Measurements from ENCODE around the gene USP3.
"Not testable (repeated sequence)": the region's sequence is repeated elsewhere in the genome, so short reads cannot be mapped to it uniquely, and the experiment has no call there.

Gene USP3

DNA sequence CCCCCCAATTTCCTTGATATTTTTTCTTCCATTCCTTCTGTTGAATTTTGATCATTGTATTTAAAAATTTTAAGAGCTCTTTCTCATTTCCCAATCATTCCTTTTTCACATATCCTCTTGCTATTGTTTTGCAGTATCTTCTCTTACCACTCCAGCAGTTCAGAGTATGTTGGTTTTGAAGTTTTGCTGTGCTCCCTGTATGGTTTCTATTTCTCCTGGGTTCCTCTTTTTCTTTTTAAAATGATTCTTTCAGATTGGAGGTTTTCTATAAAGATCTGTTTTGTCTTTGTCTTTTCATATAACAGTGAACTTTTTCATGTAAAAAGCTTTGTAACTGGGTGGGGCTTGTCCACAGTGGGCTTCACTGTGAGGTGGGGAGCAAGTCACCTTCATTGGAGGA is 12.8 kb downstream of the USP3 start:
- no peak for DNase-seq

DNA sequence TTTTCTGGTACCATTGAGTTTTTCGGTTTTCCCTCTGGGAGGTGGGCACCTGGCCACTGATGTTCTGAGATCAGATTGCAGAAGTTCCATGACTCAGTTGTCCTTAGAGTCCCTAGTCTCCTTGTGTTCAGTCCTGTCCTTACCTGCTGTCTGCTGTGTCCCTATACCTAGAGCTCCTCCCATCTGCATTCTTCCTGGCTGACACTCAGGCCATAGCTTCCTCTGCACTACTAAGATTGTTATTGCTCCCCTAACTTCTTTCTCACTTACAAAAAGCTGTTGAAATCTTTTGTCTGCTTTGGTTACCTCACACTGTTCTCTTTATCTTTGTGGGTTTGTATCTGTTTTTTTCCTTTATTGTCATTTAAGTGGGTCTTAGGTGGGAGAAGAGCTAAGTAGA is 13.2 kb downstream of the USP3 start:
- no peak for DNase-seq

DNA sequence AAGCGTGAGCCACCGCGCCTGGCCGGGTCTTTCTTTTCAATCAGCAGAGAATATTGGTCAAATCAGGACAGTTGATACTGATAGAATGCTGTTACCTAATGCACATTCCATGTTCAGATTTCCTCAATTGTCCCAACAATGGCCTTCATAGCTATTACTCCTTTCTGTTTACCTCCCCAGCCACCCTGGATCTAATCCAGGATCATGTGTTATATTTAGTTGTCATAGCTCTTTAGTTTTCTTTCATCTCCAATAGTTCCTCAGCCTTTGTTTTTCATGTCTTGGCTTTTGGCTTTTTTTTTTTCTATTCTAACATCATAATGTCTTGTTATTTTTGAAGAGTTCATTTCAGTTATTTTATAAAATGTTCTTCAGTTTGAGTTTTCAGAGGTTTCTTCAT is 14.6 kb downstream of the USP3 start:
- DNase-seq, result no peak

DNA sequence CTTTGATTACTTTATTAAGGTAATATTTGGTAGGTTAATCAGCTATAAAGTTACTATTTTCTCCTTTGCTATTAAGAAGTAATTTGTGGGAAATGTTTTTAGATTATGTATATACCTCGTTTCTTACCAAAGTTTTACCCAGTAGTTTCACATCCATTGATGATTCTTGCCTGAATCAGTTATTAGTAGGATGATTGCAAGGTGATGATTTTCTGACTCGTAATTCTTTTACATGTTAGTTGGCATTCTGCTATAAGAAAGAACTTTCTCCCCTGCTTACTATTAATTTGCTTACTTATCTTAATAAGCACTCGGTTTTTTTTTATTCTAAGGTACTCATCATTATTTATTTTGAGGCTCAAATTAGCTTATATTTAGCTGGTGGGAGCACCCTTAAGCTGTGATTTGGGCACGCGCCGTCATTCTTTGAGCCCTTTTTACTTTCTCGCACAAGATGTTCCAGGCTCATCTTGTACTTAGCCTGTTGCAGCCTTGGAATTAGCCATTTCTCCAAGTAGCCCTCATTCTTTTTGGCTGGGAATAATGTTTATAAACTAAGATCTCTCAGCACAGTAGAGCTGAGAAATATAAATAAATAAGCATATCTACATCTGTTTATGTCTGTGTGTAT is 15.3 kb downstream of the USP3 start:
- DNase-seq, result no peak

DNA sequence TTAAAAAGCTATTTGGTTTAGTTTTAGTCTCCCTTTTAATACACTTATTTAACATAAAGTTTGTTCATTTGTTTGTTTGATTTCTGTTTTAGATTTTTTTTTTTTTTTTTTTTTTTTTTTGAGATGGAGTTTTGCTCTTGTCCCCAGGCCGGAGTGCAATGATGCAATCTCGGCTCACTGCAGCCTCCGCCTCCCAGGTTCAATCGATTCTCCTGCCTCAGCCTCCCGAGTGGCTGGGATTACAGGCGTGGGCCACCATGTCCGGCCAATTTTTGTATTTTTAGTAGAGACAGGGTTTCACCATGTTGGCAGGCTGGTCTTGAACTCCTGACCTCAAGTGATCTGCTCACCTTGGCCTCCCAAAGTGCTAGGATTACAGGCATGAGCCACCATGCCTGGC is 16.1 kb downstream of the USP3 start:
- DNase-seq, result not testable (repeated sequence)

DNA sequence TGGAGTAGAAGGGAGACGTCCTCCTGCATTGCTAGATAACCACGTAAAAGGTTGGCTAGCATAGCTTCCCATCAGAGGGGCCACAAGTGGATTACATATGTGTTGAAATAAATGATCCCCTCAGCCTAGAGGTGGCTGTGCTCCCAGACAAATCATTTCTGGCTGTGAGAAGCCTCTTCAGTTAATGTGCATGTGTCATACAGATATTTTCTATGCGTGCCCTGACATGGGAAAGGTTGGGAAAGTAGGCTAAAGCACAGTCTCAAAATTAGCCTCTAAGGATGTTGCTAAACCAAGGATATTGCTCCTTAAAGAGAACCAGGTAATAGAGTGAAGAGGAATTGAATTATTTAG is 17.8 kb downstream of the USP3 start:
- no peak for DNase-seq

DNA sequence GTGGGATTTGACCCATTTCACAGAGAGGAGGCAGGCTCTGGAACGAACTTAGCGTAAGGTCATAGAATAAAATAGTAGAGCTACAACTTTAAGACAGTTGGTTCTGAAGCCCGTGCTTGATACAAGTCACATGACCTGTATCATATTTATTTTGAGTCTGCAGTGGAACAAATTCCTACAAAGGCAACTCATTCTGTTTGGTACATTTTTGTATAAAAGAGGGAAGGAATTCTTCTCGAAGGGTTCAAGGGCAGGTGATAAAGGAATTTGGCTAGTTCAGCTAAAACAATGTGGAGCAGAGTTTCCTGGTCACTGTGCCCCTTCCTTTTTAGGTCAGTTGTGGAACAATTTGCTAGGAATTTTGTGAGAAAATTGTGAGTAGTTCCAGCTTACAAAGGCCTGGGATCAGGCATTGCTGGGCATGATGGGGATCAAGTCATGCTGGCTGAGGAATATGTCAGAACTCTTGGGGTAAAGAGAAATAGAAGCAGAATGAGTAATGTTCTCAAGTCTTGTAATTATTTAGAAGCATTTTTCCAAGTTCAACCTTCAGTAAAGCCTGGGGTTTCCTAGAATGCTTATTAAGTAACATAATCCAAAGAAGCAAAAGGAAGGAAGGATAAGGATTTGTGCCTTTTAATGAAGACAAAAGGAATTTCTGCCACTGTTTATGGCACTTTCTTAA is 19.1 kb downstream of the USP3 start:
- no peak for DNase-seq

DNA sequence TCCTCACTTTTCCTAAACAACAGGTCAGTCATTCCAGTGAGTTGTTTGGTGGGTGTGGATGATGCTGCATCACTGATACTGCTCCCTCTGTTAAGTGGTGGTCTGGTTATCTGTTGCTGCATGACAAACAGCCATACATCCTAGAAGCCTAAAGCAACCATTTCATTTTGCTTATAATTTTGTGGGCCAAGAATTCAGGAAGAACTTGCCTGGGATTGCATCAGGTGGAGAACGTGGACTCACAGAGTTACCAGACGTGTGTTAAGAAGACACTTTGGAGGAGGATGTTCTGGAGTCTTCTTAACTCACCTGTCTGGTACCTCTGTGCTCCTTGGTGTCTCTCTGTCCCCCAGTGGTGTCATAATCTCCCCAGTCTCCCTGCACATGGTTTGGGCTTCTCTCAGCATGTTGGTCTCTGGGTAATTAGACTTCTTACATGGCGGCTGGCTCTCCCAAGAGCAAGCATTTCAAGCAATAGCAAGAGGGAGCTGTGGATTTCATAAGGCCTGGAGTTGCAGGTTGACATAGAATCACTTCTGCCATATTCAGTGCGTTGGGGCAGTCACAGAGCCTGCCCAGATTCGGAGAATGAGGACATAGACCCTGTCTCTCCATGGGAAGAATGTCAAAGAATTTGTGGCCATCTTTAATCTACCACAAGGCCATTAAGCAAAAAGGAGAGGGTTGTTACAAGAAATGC is 20.1 kb downstream of the USP3 start:
- DNase-seq, result no peak

DNA sequence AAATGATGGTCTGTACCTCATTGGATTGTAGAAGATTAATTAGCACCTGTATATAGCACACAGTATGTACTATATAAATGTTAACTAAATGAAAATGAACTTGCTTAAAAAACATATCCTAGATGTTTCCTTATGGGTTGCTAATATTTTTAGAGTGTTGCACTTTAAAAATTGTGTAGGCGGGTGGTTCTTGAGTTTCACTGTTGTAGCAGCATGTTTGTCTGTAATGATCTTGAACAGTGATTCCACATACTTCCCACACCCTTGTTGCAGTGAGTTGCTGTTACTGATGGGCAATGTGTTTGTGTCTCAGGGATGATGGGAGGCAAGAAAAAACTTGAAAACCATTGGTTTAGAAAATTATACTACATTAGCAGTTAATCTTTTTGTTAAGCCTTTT is 22.0 kb downstream of the USP3 start:
- DNase-seq, result no peak

DNA sequence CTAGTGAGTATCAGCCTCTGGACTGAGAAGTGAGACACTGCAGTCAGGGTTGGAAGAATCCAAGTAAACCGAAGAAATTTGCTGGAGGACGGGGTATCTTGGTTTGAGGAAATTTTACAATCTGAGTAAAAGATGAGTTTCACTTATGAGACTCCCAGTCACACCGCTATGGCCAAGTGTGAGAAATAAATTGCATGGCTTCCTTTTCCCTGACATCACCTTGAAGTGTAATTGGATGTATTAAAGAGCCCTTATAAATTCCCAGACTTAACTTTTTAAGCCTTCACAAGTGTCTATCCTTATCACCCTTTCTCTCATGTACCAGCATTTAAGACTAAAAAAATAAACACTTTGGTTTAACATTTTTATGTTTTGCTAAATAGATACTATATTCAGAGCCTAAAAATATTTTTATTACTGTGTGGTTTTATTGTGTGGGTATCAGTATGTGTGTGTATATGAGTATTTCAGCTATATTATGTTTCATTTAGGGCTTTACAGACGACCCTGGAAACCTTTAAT is 23.8 kb downstream of the USP3 start:
- DNase-seq, result no peak

DNA sequence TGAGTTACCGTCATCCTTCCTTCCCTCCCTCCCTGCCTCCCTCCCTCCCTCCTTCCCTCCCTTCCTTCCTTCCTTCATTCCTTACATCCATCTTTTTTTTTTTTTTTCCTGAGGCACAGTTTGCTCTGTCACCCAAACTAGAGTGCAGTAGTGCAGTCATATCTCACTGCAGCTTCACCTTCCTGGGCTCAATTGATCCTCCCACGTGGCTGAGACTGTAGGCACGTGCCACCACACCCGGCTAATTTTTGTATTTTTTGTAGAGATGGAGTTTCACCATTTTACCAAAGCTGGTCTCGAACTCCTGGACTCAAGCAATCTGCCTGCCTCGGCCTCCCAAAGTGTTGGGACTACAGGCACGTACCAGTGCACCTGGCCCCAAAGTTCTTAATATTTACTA is 25.8 kb downstream of the USP3 start:
- no peak for DNase-seq

DNA sequence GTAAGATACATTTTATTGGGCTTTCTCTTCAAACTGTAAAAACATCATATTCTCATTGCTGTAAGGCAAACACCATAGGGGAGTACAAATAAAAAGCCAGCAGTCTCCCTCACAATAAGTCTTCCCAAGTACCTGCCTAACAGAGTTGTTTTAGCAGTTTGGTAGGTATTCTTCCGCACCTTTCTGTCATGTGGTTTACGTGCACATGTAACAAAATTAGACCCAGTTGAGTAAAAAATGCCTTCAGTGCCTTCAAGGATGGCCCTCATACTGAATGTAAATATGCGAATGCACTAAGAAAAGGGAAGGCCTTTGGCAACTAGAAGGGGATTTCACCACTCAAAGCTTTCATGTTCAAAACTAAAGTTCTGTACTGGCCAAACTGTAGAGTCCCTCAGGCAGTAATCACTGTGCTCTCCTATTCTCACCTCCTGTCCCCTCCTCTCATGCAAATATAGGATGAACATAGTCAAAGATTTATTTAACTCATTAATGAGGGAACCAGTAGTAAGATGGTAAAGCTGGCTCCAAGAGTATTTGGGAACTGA is 26.4 kb downstream of the USP3 start:
- DNase-seq, result no peak

DNA sequence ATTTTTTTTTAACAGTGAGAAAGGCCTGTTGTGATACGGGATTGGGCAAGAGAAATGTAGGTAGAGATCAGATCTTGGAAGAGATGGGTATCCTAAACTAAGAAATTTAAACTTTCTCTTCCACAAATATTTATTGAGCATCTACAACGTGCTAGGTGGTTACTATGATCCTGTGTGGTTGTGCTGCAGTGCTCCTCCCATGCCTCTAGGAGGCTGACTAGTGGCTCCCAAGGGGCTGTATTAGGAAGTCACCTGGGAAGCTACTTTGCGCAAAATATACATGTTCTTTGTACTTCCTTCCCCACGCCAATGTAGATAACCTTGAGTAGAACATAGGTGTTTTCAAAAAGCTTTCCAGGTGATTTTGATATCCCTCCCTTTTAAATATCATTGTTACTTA is 27.2 kb downstream of the USP3 start:
- DNase-seq, result no peak

DNA sequence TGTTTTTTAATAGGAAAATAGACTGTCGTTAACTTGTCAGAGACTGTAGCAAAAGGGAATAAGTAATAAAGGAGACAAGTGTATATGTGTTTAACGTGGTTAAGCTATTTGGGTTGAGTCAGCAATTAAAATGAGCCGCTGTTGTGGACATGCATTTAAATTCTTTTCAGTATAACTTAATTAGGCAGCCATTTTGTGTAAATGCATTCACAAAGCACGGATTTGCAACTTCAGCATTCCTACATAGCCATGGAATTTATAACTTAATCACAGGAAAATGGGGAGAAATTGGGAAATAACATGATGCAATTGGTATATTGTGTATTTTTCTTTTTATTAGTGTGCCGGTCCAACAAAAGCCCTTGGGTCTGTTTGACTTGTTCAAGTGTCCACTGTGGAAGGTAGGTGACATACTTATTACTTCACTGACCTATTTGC is 27.9 kb downstream of the USP3 start:
- DNase-seq, result no peak

DNA sequence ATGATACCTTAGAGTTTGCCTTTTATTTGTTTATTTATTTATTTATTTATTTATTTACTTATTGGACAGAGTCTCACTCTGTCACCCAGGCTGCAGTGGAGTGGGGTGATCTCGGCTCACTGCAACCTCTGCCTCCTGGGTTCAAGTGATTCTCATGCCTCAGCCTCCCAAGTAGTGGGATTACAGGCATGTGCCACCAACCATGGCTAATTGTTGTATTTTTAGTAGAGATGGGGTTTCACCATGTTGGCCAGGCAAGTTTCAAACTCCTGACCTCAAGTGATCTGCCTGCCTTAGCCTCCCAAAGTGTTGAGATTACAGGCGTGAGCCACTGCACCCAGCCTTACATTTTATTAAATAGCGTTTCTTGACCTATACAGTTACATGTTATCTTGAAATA is 30.5 kb downstream of the USP3 start:
- not testable (repeated sequence) for DNase-seq

DNA sequence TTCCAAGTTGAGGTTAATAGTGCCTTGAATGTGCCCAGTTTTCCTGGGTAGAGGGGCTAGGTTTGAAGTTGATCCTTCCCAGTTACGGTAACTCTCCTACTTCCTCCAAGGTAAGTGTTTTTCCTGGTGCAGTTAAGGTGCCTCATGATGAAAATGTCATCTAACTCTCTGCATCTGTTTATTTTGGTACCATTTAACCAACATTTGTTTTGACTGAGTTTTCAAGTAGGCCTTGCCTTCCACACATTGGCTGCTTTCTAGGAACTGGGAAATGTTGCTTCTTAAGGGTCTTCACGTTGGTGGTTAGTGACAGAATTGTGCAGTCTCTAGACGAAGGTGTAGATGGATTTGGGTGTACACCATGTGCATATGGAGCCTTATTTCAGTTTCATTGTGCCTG is 31.3 kb downstream of the USP3 start:
- no peak for DNase-seq

DNA sequence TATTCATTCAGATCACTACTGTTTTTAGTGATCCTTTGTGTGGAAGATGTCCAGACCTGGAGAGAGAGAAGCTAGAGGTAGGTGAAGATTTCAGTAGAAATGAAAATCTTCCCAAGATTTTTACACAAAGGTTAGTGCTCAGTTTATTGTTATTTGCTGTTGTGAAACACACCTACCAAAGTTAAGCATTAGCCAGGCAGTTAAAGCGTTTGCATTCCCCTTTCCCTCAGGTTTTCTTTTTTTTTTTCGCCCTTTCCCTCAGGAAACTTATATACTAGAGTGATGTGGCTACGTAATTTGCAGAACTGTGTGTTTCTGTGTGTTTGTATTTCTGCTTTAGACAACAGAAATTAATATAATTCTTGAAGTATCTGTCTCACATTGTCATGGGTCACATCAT is 34.5 kb downstream of the USP3 start:
- no peak for DNase-seq

DNA sequence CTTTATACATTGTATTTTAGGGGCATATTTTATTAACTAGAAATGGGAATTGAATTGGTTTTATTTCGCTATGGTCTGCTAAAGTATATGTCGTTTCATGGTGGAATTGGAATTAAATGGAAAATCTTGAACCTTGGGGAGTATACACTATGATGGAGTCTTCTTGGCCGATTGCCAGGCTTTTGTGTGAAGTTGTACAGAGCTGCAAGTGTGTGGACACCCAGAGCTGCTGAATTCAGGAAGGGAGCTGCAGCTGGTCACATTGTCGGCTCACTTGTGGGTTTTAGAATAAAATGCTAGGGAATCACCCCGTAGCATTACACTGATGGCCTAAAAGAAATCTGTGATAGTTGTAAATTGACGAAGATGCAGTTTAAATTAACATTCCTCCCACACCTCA is 35.1 kb downstream of the USP3 start:
- DNase-seq, result no peak

DNA sequence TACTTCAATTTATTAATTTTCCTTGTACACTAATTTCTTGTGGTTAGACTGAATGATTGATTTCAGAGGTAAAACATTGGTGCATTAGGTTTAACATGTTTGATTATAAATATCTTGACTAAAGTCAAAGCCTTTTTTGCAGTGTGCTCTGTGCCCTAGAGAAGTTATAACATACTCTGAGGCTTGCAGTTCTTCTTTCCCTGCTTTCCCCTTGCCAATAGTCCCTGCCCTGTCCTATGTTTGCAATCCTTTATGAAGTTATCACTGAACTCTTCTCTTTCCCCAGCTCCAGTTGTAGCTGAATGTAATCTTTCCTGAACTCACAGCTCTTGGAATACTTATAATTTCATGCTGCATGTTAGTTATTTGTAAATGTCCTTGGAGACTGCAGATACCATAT is 35.6 kb downstream of the USP3 start:
- no peak for DNase-seq

DNA sequence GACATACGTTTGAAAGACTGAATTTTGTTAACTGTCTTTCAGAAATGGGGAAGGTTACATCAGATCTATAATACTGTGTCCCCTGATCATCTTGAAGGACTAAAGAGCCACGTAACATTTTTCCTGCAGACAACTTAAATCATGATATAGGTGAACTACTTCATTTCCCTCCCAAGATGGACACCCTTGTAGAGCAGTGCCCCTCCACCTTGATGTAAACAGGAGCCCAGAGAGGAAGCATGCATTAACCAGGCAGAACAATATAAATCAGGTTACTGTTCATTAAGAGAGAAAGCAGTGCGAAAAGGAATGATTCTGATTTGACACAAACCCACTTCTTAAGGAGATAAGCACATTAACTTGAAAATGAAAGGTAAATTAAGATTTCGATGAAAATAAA is 36.1 kb downstream of the USP3 start:
- DNase-seq, result no peak

DNA sequence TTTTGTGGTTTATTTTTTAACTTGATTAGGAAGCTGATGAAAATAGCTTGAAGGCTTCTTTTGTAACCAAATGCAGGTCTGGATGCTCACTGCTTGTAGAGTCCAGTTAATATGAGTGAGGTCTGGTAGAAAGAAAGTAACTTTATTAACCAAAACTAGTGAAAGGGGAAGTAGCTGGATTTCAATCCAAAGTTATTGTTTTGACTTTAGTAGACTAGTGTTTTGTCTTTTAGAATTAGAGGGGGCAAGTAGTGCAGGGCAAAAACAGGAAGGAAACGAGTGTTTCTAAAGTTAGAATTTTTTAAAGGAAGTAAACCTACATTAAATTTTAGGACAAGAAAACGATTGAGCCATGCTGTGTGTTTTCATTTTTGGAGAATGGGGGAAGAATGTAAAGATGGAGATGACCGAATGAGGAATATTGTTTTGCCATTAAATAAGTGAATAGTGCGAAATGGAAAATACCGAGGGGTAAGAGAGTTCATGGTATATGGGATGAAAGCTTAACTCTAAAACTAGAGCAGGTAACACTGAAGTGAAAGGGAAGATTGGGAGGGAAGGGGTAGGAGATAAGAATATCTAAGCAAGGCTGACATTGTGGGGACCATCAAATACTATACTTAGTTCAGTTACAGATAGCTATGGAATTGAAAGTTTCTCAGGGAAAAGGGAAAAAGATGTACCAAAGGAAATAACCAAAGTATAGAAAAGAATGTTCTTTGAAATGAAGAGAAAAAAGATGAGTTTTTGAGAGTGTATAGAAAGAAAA is 40.0 kb downstream of the USP3 start:
- DNase-seq, result no peak

DNA sequence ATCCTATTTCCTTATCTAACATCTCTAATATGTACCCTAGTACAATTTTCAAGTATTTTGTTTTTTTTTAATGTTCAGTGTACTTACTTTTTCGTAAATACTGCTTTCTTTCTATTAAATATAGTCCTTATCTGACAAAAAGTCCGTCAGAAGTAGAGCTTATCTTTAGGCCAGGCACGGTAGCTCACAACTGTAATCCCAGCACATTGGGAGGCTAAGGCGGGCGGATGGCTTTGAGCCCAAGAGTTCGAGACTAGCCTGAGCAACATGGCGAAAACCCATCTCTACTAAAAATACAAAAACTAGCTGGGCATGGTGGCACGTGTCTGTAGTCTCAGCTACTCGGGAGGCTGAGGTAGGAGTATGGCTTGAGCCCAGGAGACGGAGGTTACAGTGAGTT is 41.1 kb downstream of the USP3 start:
- DNase-seq, result no peak

DNA sequence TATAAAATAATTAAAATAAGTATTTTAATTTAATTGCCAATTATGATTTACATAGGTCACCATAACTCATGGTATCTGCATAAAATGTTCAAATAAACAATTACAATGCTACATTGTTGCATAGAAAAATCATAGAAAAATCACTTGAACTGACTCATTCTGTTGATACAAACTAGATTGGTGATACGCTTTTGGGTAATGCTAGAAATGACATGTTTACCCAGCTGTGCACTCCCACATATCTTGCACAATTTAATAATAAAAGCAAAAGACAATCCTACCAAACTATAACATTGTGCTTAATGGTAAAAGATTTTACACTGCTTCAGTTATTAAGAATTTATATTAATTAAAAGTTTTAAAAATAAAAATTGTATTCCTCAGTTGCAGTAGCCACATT is 47.0 kb downstream of the USP3 start:
- no peak for DNase-seq

Data from SW 1271 (cell line).